Measurements from ENCODE around the gene VPS8.
"Not testable (repeated sequence)": the region's sequence is repeated elsewhere in the genome, so short reads cannot be mapped to it uniquely, and the experiment has no call there.

VPS8 gene

DNA sequence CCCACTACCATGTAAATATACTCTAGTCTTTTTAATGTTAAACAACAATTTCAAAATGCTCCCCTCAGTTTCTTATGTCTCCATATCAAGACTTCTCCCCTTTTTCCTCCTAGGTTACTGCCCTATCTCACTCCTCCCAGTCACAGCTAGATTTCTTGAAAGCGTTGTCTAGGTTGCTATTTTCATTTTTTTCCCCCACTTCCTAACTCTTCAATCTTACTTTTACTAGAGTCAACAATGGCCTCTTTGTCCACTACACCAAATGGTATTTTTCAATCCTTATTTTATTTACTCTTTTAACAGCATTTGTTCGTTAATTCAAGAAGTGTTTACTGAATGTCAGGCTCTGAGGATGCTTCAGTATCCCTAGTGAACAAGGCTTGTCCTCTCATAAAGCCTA, 84.4 kb downstream of the VPS8 start:
- Mint-ChIP-seq H3K27me3 (no peaks in the 10 kb centered on the region), H3K27ac (no peak overlapping the region), H3K4me1 (no peaks in the 10 kb centered on the region), H3K9me3 (no peaks in the 10 kb centered on the region), H3K4me3 (no peak overlapping the region), H3K36me3 (peaks cover 27% of the 10 kb centered on the region)
- no peak for ATAC-seq

DNA sequence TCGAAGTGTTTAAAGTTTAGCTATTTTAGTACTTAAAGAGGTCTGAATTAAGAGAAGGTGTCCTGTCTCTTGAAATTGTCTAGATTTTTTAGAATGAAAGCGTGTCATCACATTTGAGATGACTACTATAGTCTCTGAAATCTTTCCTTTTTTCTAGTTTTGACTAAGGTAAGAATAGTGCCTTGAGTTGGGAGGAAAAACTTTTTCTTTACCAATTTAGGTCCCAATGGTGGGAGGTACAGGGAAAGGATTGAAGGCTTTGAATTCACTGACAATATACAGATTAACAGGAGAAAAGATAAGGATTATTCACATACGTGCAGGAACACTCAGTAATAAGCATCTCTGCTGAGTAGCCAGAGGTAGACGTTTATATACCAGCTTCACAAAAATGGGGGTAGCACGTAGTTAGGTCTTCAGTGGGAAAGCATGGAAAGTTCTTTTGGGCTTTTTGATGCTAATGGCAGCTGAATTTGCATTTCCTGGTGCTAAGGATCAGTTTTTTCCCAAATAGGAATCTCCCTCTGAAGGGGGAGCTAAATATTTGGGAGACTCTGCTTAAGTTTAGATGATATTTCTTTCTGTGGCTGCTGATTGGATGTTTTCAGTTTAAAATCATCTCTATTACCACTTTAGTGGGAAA, 88.1 kb downstream of the VPS8 start:
- no peaks in the 10 kb centered on the region for H3K4me1 Mint-ChIP-seq

DNA sequence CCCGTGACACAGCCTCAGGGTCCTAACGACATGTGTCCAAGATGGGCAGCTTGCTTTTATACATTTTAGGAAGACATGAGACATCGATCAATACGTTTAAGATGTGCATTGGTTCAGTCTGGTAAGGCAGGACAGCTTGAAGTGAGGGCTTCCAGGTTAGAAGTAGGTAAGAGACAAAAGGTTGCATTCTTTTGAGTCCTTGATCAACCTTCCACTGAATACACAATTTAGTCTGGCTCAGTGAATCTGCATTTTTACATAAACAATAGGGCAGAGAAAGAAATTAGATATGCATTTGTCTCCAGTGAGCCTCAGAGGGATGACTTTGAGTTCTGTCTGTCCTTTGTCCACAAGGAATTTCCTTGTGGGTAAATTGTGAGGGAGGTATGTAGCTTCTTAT, 95.1 kb downstream of the VPS8 start:
- not testable (repeated sequence) for H3K4me1 Mint-ChIP-seq, H3K4me3 Mint-ChIP-seq, H3K27ac Mint-ChIP-seq, H3K9me3 Mint-ChIP-seq, ATAC-seq, H3K27me3 Mint-ChIP-seq
- peaks cover 81% of the 10 kb centered on the region for H3K36me3 Mint-ChIP-seq

More for the DNA sequence above, 88.1 kb downstream of the VPS8 start:
- Mint-ChIP-seq H3K4me3 (no peak overlapping the region), H3K27me3 (no peaks in the 10 kb centered on the region), H3K36me3 (peaks cover 48% of the 10 kb centered on the region), H3K9me3 (no peaks in the 10 kb centered on the region), H3K27ac (no peak overlapping the region)
- no peak for ATAC-seq

DNA sequence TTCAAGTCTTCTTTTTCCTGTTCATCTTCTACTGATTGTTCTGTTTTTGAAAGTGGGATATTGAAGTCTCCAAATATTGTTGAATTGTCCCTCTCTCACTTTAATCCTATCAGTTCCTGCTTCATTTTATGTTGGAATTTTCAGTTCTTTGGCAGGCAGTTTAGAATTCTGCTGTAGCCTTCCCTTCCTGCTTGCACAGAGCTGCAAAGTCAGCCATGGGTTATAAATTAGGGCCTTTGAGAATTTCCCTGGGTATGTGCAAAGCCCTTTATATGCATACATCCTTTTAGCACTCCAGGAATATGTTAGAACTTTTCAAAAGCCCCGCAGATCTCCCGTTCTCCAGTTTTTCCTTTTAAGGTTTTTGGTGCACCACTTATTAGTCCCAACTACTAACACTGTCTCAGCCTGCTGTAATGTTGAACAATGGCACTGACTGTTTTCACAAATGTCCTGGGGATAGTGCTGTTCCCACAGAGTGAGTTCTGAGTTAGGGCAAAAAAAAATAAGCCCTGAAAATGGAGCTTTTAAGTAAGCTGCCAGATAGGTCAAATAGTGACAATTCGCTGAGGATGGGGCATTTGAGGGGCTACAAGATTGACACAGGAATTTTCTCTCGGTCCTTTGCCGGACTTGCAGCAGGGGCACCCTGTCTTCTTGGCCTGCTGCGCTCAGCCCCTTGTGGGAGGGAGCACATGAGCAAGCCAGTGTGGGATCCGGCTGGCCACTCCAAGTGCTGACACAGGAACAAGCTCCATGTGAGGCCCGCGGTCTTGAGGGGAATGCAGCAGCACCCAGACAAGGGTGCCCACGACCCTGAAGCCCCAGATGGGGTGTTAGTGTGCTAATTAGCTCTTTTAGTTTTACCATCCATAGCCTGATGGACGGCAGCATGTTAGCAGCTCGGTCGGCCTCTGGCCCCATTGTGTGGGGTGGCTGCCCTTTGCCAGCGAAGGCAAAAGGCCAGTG, 96.0 kb downstream of the VPS8 start:
- Mint-ChIP-seq H3K4me3 (no peak overlapping the region), H3K27ac (no peak overlapping the region), H3K36me3 (peaks cover 88% of the 10 kb centered on the region), H3K27me3 (no peaks in the 10 kb centered on the region), H3K4me1 (no peaks in the 10 kb centered on the region), H3K9me3 (no peaks in the 10 kb centered on the region)
- no peak for ATAC-seq

DNA sequence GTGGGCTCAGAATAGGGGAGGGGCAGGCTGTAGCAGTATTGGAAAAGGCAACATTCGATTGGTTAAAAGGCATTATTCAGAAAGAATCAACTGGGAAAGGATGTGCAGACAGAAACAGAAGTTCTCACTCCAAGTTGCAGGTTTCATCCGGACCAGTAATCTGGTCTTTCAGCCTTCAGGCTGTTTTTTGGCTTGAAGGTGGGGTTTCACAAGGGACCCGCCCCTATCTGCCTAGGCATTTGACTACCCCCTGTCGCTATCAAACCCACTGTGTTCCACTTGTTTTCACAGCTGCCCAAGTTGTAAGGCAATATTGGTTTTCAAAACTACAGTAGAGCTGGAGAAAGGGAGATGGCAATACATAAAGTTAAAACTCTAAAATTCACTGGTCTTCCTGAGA, 96.9 kb downstream of the VPS8 start:
- Mint-ChIP-seq H3K27me3 (no peaks in the 10 kb centered on the region), H3K36me3 (peaks cover 84% of the 10 kb centered on the region), H3K4me3 (no peak overlapping the region), H3K9me3 (no peaks in the 10 kb centered on the region), H3K4me1 (no peaks in the 10 kb centered on the region), H3K27ac (no peak overlapping the region)
- ATAC-seq, result no peak

DNA sequence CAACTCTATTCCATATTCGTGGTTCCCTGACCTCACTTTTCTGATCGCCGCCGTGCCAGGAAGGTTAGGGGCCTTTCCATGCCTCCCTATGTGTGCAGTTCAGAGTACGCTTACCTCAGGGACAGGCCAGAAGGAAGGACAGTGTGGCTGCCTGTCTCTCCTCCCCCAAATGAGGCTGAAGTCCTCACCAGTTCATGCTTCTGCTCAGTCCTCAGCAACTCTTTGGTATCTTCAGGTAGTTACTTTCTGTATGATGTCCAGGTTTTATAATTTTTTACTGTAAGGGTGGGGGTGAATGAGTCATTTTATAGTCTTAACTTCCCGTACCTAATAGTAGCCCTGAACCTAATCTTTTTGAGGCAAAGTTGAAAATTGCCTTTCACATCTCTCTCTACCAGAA, 98.7 kb downstream of the VPS8 start:
- Mint-ChIP-seq H3K27me3 (no peaks in the 10 kb centered on the region), H3K36me3 (peaks cover 79% of the 10 kb centered on the region), H3K9me3 (no peaks in the 10 kb centered on the region), H3K4me1 (no peaks in the 10 kb centered on the region), H3K4me3 (no peak overlapping the region), H3K27ac (no peak overlapping the region)
- ATAC-seq, result no peak

DNA sequence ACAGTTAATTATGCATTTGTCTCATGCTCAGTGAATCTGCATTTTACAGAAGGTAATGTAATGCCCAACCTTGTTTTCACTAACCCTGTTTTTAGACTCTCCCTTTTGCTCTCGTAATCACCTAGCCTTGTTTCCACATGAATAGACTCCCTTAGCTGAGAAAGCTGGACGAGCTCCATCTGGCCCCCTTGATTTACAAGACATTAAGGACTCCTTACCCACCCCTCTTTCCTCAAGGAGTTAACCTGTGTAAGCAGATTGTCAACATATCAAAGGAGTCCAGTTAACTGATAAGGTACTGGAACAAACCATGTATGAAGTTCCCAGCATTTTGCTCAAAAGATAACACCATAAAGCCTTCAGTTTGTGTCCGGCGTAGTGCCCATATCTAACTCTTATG, 99.6 kb downstream of the VPS8 start:
- Mint-ChIP-seq H3K27me3 (no peaks in the 10 kb centered on the region), H3K9me3 (no peaks in the 10 kb centered on the region), H3K36me3 (peaks cover 83% of the 10 kb centered on the region), H3K4me1 (no peaks in the 10 kb centered on the region), H3K27ac (no peak overlapping the region), H3K4me3 (no peak overlapping the region)
- no peak for ATAC-seq

DNA sequence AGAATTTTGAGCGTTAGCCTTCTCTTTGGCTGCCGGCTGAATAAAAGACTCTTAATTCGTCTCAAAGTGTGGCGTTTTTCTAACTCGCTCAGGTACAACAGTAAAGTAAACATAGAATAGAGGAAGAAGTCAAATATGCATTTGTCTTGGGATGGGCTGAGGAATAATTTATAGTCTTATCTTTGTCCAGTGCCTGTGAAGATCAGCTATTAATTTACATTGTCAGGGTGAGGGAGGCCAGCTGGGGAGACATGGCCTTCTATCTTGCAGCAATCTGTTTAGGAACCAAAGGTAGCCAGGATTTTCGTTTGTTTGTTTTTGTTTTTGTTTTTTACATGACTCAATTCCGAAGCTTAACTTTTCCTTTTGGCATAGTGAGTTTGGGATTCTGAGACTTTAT, 100.2 kb downstream of the VPS8 start:
- no peak for ATAC-seq
- Mint-ChIP-seq H3K4me1 (no peaks in the 10 kb centered on the region), H3K9me3 (no peaks in the 10 kb centered on the region), H3K36me3 (peaks cover 83% of the 10 kb centered on the region), H3K27me3 (no peaks in the 10 kb centered on the region), H3K27ac (no peak overlapping the region), H3K4me3 (no peak overlapping the region)

DNA sequence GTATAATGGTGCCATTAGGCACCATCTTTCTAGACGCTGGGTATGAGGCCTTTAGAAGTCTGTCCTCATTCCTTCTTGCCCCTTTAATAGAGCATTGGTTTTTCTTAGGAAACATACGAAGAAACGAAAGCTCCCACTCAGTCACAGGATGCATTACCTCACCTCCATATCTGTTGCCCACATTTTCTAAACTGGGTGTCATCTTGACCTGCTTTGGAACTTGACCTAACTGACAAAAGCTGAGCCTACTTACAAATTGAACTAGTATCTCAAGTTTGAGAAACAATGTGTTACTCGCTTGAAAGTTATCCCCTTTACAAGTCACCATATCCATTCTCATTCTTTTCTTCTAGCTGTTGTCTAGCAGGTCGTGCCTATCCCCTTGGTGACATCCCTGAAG, 102.7 kb downstream of the VPS8 start:
- Mint-ChIP-seq H3K4me3 (no peak overlapping the region), H3K27ac (no peak overlapping the region), H3K27me3 (no peaks in the 10 kb centered on the region), H3K36me3 (peaks cover 82% of the 10 kb centered on the region), H3K9me3 (no peaks in the 10 kb centered on the region), H3K4me1 (no peaks in the 10 kb centered on the region)
- ATAC-seq, result no peak

DNA sequence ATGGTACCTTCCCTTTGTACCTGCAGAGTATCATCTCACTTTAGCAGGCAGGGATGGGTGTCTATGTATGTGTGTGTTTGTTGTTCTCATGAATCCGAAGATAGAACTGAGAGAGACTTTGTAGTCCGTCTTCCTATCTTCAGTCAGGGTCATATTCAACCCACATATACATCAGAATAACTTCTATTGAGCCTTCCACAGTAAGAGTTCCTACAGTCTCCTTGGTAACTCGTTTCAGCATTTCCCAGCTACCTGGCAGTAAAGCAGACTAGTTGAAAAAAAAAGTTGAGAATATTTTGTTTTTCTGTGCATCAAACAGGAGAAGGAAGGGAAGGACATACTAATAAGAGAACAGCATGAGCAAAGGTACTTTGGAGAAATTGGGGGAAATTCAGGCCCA, 106.8 kb downstream of the VPS8 start:
- Mint-ChIP-seq H3K27ac (no peak overlapping the region), H3K27me3 (no peaks in the 10 kb centered on the region), H3K9me3 (no peaks in the 10 kb centered on the region), H3K4me3 (no peak overlapping the region), H3K36me3 (peaks cover 50% of the 10 kb centered on the region), H3K4me1 (no peaks in the 10 kb centered on the region)
- no peak for ATAC-seq

DNA sequence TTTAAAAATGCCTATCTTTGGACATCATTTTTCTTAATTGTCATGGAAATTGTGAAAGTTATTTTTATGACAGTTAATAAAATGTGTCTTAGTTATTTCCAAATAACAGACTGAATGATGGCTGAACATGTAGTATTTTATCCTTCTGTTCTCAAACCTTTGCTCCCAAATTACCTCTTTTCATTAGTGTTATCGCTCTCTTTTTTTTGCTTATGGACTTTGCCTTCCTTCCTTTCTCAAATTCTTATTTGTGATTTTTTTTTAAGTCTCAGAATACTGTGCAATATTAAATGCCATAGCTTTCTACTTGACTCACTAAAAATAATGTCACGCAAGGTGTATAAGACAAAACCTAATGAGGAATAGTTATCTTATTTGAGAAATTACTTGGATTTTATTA, 107.7 kb downstream of the VPS8 start:
- no peak for ATAC-seq
- Mint-ChIP-seq H3K27me3 (no peaks in the 10 kb centered on the region), H3K4me3 (no peak overlapping the region), H3K27ac (no peak overlapping the region), H3K9me3 (no peaks in the 10 kb centered on the region), H3K4me1 (no peaks in the 10 kb centered on the region), H3K36me3 (peaks cover 47% of the 10 kb centered on the region)

DNA sequence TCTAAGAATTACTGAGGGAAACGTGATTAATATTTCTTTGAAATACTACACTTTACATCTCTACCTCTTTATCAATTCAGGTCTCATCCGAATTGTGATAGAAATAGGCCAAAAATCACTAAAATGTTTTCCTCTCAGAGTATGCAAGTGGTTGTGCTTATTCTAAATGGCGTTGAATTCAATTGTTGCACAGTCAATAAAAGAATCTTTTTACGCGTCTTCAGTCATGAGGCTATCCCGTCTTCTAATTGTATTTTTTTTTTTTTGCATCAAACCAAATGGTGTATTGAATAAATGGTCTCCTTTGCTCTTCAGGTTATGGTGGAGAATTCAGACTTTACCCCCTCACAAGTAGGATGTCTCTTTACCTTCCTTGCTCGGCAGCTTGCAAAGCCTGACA, 112.6 kb downstream of the VPS8 start:
- no peaks in the 10 kb centered on the region for H3K9me3 Mint-ChIP-seq
- no peak overlapping the region for H3K27ac Mint-ChIP-seq
- no peak overlapping the region for H3K4me3 Mint-ChIP-seq
- no peak for ATAC-seq
- no peaks in the 10 kb centered on the region for H3K4me1 Mint-ChIP-seq
- peaks cover 32% of the 10 kb centered on the region for H3K36me3 Mint-ChIP-seq
- H3K27me3 Mint-ChIP-seq, result no peaks in the 10 kb centered on the region

DNA sequence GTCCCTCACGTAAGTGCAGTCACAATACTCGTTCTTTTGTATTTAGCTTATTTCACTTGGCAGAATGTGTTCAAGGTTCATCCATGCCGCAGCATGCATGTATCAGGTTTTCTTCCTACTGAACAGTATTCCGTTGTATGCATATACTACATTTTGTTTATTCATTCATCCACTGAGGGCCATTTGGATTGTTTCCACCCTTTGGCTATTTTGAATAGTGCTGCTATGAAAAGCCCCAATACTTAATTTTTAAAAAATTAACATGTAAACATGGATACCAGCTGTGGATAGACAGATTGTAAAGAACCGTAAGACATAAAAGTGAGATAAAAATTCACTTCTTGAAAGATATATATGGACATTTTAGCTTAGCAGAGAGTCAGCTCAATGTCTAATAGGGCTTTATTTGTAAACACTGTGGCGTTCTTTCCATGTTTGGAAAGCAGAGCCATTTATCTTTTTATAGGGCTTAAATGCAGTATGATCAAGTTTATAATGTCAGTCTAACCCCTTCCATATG, 115.9 kb downstream of the VPS8 start:
- Mint-ChIP-seq H3K9me3 (no peaks in the 10 kb centered on the region), H3K4me1 (no peaks in the 10 kb centered on the region), H3K4me3 (no peak overlapping the region), H3K36me3 (peaks cover 39% of the 10 kb centered on the region), H3K27ac (no peak overlapping the region), H3K27me3 (no peaks in the 10 kb centered on the region)
- no peak for ATAC-seq

DNA sequence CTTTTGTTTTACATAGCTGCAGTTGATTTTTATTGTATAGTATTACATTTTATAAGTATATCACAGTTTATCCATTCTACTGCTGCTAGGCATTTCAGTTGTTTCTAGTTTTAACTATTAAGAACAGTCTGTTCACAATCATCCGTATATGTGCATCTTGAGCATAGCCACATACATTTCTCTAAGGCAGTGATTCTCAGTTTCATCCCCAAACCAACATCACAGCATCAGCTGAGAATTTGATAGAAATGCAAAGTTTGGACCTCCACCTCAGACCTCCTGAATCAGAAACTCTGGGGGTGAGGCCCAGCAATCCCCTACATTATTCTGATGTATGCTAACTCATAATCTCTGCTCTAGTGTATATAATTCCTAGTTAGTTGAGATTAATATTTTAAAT, 120.8 kb downstream of the VPS8 start:
- no peak overlapping the region for H3K4me3 Mint-ChIP-seq
- H3K9me3 Mint-ChIP-seq, result no peaks in the 10 kb centered on the region
- no peaks in the 10 kb centered on the region for H3K27me3 Mint-ChIP-seq
- peaks cover 55% of the 10 kb centered on the region for H3K36me3 Mint-ChIP-seq
- no peak for ATAC-seq
- H3K27ac Mint-ChIP-seq, result no peak overlapping the region
- no peaks in the 10 kb centered on the region for H3K4me1 Mint-ChIP-seq

DNA sequence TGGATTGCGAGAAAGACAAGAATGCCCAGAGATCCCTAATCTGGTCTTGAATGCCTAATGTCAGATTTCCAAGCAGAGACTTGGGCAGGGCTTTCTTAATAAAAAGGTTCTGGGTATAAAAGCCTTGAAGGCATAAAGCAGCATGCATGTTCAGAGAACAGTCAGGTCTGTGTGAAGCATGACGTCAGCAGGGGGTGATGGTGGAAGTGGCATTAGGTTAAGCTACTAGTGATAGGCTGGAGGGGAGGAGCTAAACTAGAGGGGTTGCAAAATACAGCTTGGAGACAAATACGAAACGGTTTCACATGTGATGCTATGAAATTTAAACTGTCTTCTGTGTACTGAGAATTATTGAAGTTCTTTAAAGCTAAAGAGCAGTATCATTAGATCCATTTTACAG, 125.6 kb downstream of the VPS8 start:
- Mint-ChIP-seq H3K4me3 (no peak overlapping the region), H3K9me3 (no peaks in the 10 kb centered on the region), H3K27ac (no peak overlapping the region), H3K27me3 (no peaks in the 10 kb centered on the region), H3K4me1 (peaks cover 4% of the 10 kb centered on the region), H3K36me3 (peaks cover 50% of the 10 kb centered on the region)
- no peak for ATAC-seq

DNA sequence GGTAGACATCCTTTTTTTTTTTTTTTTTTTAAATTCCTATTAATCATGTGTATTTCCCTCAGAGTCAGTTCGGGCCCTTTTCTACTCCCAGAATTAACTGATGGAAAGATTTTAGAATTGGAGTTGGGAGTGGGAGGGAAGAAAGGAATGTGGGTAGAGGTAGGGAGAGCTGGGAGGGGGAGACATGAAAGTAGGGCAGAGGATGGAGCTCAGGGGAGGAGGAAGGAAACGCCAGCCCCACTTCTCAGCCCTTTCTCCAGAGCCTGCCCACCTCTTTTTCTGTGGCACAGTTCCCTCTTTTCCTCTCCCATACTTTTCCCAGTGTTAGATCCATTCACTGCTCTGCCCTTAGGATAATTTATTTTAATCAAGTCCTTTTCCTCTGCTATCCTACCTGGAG, 129.4 kb downstream of the VPS8 start:
- Mint-ChIP-seq H3K9me3 (no peaks in the 10 kb centered on the region), H3K36me3 (peaks cover 55% of the 10 kb centered on the region), H3K27me3 (no peaks in the 10 kb centered on the region), H3K27ac (no peak overlapping the region), H3K4me1 (peaks cover 11% of the 10 kb centered on the region), H3K4me3 (no peak overlapping the region)
- no peak for ATAC-seq
